DOHH2 (cell line): Measurements from ENCODE around the gene GLI2.

Source experiments
- H3F3A ChIP-seq: fragments of 200-600 bp; sonication (generic), shearing (Covaris generic); 2 replicates; pipeline ENCODE4 v1.6.0; 2016; ENCODE audit warnings: antibody characterized with exemption, mild to moderate bottlenecking; ENCODE audit not compliant: control insufficient read depth, insufficient read depth
- H3K27ac ChIP-seq: fragments of 200-600 bp; sonication (generic); 2 replicates; pipeline ENCODE4 v1.5.1; 2014; ENCODE audit warnings: low read depth, mild to moderate bottlenecking, low read length, moderate library complexity
- H3K27me3 ChIP-seq: fragments of 200-600 bp; sonication (generic); 2 replicates; pipeline ENCODE4 v1.6.1; 2014; ENCODE audit warnings: mild to moderate bottlenecking, low read length, mixed read lengths; ENCODE audit not compliant: control insufficient read depth
- H3K36me3 ChIP-seq: fragments of 200-600 bp; sonication (generic); 2 replicates; pipeline ENCODE4 v1.6.1; 2014; ENCODE audit warnings: mild to moderate bottlenecking, low read length, moderate library complexity, mixed read lengths; ENCODE audit not compliant: control insufficient read depth
- H3K4me1 ChIP-seq: fragments of 200-600 bp; sonication (generic); 2 replicates; pipeline ENCODE4 v1.6.1; 2014; ENCODE audit warnings: mild to moderate bottlenecking, low read length, mixed read lengths; ENCODE audit not compliant: control insufficient read depth
- H3K4me2 ChIP-seq: fragments of 200-600 bp; sonication (generic); 2 replicates; pipeline ENCODE4 v1.6.0; 2014; ENCODE audit warnings: mild to moderate bottlenecking, low read length, moderate library complexity
- H3K4me3 ChIP-seq: fragments of 200-600 bp; sonication (generic); 2 replicates; pipeline ENCODE4 v1.5.1; 2014; ENCODE audit warnings: mild to moderate bottlenecking, low read length, mixed read lengths
- H3K79me2 ChIP-seq: fragments of 200-600 bp; sonication (generic); 2 replicates; pipeline ENCODE4 v1.6.1; 2014; ENCODE audit warnings: mild to moderate bottlenecking, low read length, mixed read lengths; ENCODE audit not compliant: control insufficient read depth
- H3K9me2 ChIP-seq: fragments of 200-600 bp; sonication (generic); replicated peaks from 2 replicates; pipeline ENCODE4 v1.6.1; 2014; ENCODE audit warnings: mild to moderate bottlenecking, low read length, mixed read lengths; ENCODE audit not compliant: control insufficient read depth
- H3K9me3 ChIP-seq: fragments of 200-600 bp; sonication (generic); 2 replicates; pipeline ENCODE4 v1.6.1; 2014; ENCODE audit warnings: antibody characterized with exemption, low read length, mixed read lengths; ENCODE audit not compliant: control insufficient read depth, insufficient read depth
- H4K20me1 ChIP-seq: fragments of 200-600 bp; sonication (generic); 2 replicates; pipeline ENCODE4 v1.6.0; 2014; ENCODE audit warnings: low read depth, mild to moderate bottlenecking, antibody characterized with exemption, low read length, moderate library complexity; ENCODE audit not compliant: control insufficient read depth, insufficient read depth
- EZH2phosphoT487 ChIP-seq: fragments of 200-600 bp; sonication (generic); IDR thresholded peaks from 2 replicates; pipeline ENCODE4 v1.6.1; 2017; ENCODE audit warnings: borderline replicate concordance, mild to moderate bottlenecking, antibody characterized with exemption, low read length, moderate library complexity, mixed read lengths
- TF ChIP-seq, protein P1 (sequence below): fragments of 200-600 bp; sonication (generic); IDR thresholded peaks from one replicate; pipeline ENCODE4 v1.5.1; 2014; ENCODE audit warnings: antibody characterized with exemption, mild to moderate bottlenecking, low read depth, low read length; ENCODE audit not compliant: poor library complexity, severe bottlenecking

The GLI2 gene

DNA sequence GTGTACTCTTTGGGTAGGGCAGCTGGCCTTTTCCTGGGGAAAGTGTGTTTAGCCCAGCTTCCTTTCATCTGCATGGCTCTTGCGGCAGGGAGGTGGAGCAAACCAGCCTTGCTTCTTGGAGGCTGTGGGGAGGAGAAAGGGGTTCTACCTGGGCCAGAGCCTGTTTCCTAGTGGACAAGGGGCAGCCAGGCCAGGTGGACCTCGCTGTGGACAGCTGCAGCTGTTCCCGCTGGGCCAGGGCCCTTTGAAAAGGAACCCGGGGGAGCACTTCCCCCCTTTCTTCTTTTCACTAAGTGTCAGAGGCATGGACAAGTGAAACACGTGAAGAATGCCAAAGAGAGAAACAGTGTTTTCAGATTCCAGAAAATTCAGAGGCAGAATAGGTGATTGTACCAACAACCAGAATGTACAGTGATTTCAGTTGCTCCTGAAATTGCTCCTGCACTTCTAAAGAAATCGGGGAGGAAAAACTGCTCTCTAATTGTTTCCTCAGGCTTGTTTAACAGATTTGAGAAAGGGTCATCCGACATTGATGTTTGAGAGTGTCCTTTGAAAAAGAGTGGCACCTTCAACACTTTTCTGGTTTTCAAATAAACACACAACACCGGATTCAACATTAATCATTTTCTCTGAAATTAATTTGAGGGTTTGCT, 3.9 kb downstream of the GLI2 start:
- no peaks in the 10 kb centered on the region for H3K36me3 ChIP-seq
- TF ChIP-seq, protein P1, sequence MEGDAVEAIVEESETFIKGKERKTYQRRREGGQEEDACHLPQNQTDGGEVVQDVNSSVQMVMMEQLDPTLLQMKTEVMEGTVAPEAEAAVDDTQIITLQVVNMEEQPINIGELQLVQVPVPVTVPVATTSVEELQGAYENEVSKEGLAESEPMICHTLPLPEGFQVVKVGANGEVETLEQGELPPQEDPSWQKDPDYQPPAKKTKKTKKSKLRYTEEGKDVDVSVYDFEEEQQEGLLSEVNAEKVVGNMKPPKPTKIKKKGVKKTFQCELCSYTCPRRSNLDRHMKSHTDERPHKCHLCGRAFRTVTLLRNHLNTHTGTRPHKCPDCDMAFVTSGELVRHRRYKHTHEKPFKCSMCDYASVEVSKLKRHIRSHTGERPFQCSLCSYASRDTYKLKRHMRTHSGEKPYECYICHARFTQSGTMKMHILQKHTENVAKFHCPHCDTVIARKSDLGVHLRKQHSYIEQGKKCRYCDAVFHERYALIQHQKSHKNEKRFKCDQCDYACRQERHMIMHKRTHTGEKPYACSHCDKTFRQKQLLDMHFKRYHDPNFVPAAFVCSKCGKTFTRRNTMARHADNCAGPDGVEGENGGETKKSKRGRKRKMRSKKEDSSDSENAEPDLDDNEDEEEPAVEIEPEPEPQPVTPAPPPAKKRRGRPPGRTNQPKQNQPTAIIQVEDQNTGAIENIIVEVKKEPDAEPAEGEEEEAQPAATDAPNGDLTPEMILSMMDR, result no peak
- TF ChIP-seq EZH2phosphoT487, result no peak
- no peak overlapping the region for H3K27ac ChIP-seq
- no peaks in the 10 kb centered on the region for H3F3A ChIP-seq
- H3K4me1 ChIP-seq, result no peaks in the 10 kb centered on the region
- no peaks in the 10 kb centered on the region for H3K9me2 ChIP-seq
- no peak overlapping the region for H3K4me3 ChIP-seq
- no peaks in the 10 kb centered on the region for H4K20me1 ChIP-seq
- H3K79me2 ChIP-seq, result no peaks in the 10 kb centered on the region
- no peak overlapping the region for H3K4me2 ChIP-seq
- H3K9me3 ChIP-seq, result no peaks in the 10 kb centered on the region
- H3K27me3 ChIP-seq, result peaks cover 38% of the 10 kb centered on the region

GRCh38 chr2:120740375-120740764, 4.7 kb downstream of the GLI2 start:
- Histone ChIP-seq H3K4me3 (no peak overlapping the region), H3K27ac (no peak overlapping the region), H3K4me2 (no peak overlapping the region), H3K36me3 (no peaks in the 10 kb centered on the region), H3K9me2 (no peaks in the 10 kb centered on the region), H3K9me3 (no peaks in the 10 kb centered on the region), H3F3A (no peaks in the 10 kb centered on the region), H4K20me1 (no peaks in the 10 kb centered on the region), H3K4me1 (no peaks in the 10 kb centered on the region), H3K27me3 (peaks cover 35% of the 10 kb centered on the region), H3K79me2 (no peaks in the 10 kb centered on the region)
- no peak for TF ChIP-seq EZH2phosphoT487
- TF ChIP-seq, protein P1, result no peak

- Histone ChIP-seq H3K4me1 (no peaks in the 10 kb centered on the region), H3K27me3 (peaks cover 35% of the 10 kb centered on the region), H3K9me2 (no peaks in the 10 kb centered on the region), H3K4me3 (no peak overlapping the region), H3F3A (no peaks in the 10 kb centered on the region), H3K79me2 (no peaks in the 10 kb centered on the region), H4K20me1 (no peaks in the 10 kb centered on the region), H3K4me2 (no peak overlapping the region), H3K36me3 (no peaks in the 10 kb centered on the region), H3K9me3 (no peaks in the 10 kb centered on the region), H3K27ac (no peak overlapping the region)
- TF ChIP-seq, protein P1, result no peak
- TF ChIP-seq EZH2phosphoT487, result no peak
Observed at GRCh38 chr2:120740765-120741524, 5.3 kb downstream of the GLI2 start.
